GM12878 (cell line): ENCODE results near the gene SNX10. TPM values are rescaled to one million over a fixed set of nuclear protein-coding genes. Genes with fewer than 3 reads are reported as not detected.

Experiments used
- ATAC-seq: fragments of 200-7000 bp; cut with Tn5 transposase; 3 replicates; pipeline ENCODE4 v1.9.1; 2020; ENCODE audit warnings: mild to moderate bottlenecking, moderate library complexity
- BruUV-seq: library from RNA; stranded (reverse); fragments of 400-500 nt; replicated peaks from 2 replicates; lab custom pipeline; 2021; lab: Mats Ljungman, UMichigan
- CTCF ChIA-PET: fragments of 300-600 bp; sonication (Branson Sonifier 250); formaldehyde crosslinking; extraction: SDS; loops from one replicate; lab custom pipeline; 2021; ENCODE audit warnings: inconsistent platforms; lab: Yijun Ruan, JAX
- POLR2A ChIA-PET: fragments of 350-600 bp; formaldehyde crosslinking; extraction: SDS; loops from one replicate; lab custom pipeline; 2021; ENCODE audit warnings: inconsistent platforms; lab: Charles Lee
- RAD21 ChIA-PET: fragments of 300-600 bp; sonication (Branson Sonifier 250); formaldehyde crosslinking; loops from one replicate; lab custom pipeline; 2023; ENCODE audit warnings: antibody characterized with exemption; ENCODE audit not compliant: unreplicated experiment; lab: Charles Lee
- SMC1A ChIA-PET: fragments of 300-600 bp; sonication (Branson Sonifier 250); formaldehyde crosslinking; loops from one replicate; lab custom pipeline; 2023; ENCODE audit not compliant: unreplicated experiment, uncharacterized antibody; lab: Charles Lee
- DNase-seq: peaks from one replicate; pipeline ENCODE4 v3.0.0-alpha.2; 2011; ENCODE audit warnings: low read depth, low spot score
- FAIRE-seq: peaks from 3 replicates; lab custom pipeline; 2011; peaks lifted over from hg19 to GRCh38; lab: Jason Lieb, UNC
- H2AFZ ChIP-seq: 2 replicates; pipeline ENCODE4 v1.6.0; 2011; ENCODE audit warnings: low read depth, low read length, control low read depth; ENCODE audit not compliant: control insufficient read depth
- H3K27ac ChIP-seq: 2 replicates; pipeline ENCODE4 v1.5.1; 2011; ENCODE audit warnings: control low read depth; ENCODE audit not compliant: control insufficient read depth, insufficient read depth
- H3K27me3 ChIP-seq, 2 experiments: replicated peaks in 1 of 2; 2 replicates each; pipeline versions ENCODE4 v1.6.0 to v1.6.1; 2011; ENCODE audit warnings: low read length in 1 of 2; ENCODE audit not compliant: control insufficient read depth in 2 of 2, insufficient read depth in 2 of 2
- H3K36me3 ChIP-seq, 2 experiments: 2 replicates each; pipeline ENCODE4 v1.5.1; 2011; ENCODE audit warnings: low read length in 1 of 2; ENCODE audit not compliant: control insufficient read depth in 2 of 2, insufficient read depth in 2 of 2
- H3K4me1 ChIP-seq: 2 replicates; pipeline ENCODE4 v1.6.1; 2011; ENCODE audit warnings: mild to moderate bottlenecking, low read length, moderate library complexity, mixed read lengths; ENCODE audit not compliant: control insufficient read depth, insufficient read depth
- H3K4me2 ChIP-seq: 2 replicates; pipeline ENCODE4 v1.6.0; 2011; ENCODE audit warnings: control low read depth; ENCODE audit not compliant: control insufficient read depth, insufficient read depth
- H3K4me3 ChIP-seq: fragments of 200-600 bp; sonication (generic); 2 replicates; pipeline ENCODE4 v1.5.1; 2016
- H3K79me2 ChIP-seq: 2 replicates; pipeline ENCODE4 v1.6.0; 2011; ENCODE audit warnings: low read length; ENCODE audit not compliant: control insufficient read depth, insufficient read depth
- H3K9ac ChIP-seq: 2 replicates; pipeline ENCODE4 v1.8.0; 2011; ENCODE audit warnings: low read length, control low read depth, mixed read lengths; ENCODE audit not compliant: control insufficient read depth, insufficient read depth
- H3K9me3 ChIP-seq: replicated peaks from 3 replicates; pipeline ENCODE4 v1.5.1; 2011; ENCODE audit warnings: mild to moderate bottlenecking, low read length; ENCODE audit not compliant: control insufficient read depth, insufficient read depth
- H4K20me1 ChIP-seq: 2 replicates; pipeline ENCODE4 v1.6.0; 2011; ENCODE audit not compliant: control insufficient read depth, insufficient read depth
- BRCA1 ChIP-seq: IDR thresholded peaks from 2 replicates; pipeline ENCODE4 v1.6.1; 2011; ENCODE audit warnings: low read depth, low read length, improper control_type of control experiment
- CBX3 ChIP-seq: fragments of 200-600 bp; sonication (generic); IDR thresholded peaks from 2 replicates; pipeline ENCODE4 v1.6.1; 2016; ENCODE audit warnings: low read depth, borderline replicate concordance
- DPF2 ChIP-seq: fragments of 450-650 bp; IDR thresholded peaks from 2 replicates; pipeline ENCODE4 v1.6.1; 2017; ENCODE audit warnings: mild to moderate bottlenecking
- GABPA ChIP-seq: IDR thresholded peaks from 2 replicates; pipeline ENCODE4 v1.6.1; 2014; ENCODE audit warnings: antibody characterized with exemption, low read depth, mild to moderate bottlenecking, inconsistent platforms
- NFYA ChIP-seq: IDR thresholded peaks from 2 replicates; pipeline ENCODE4 v1.6.1; 2011; ENCODE audit warnings: low read depth, mild to moderate bottlenecking, low read length, improper control_type of control experiment, borderline replicate concordance
- NRF1 ChIP-seq: conservative IDR thresholded peaks from 2 replicates; pipeline ENCODE4 v1.6.1; 2011; ENCODE audit warnings: mild to moderate bottlenecking, low read depth, low read length, improper control_type of control experiment
- SIX5 ChIP-seq: IDR thresholded peaks from 2 replicates; pipeline ENCODE4 v1.6.1; 2011; ENCODE audit warnings: mild to moderate bottlenecking, low read depth, low read length, moderate library complexity; ENCODE audit not compliant: severe bottlenecking
- SPI1 ChIP-seq: IDR thresholded peaks from 2 replicates; pipeline ENCODE4 v1.6.1; 2011; ENCODE audit warnings: low read depth, mild to moderate bottlenecking, low read length, moderate library complexity, borderline replicate concordance; ENCODE audit not compliant: insufficient read depth
- STAT1 ChIP-seq: fragments of 450-650 bp; conservative IDR thresholded peaks from 2 replicates; pipeline ENCODE4 v1.6.1; 2014; ENCODE audit warnings: antibody characterized with exemption, mild to moderate bottlenecking
- YY1 ChIP-seq: IDR thresholded peaks from 2 replicates; pipeline ENCODE4 v1.6.1; 2011; ENCODE audit warnings: low read depth, mild to moderate bottlenecking, low read length
- ZNF274 ChIP-seq: IDR thresholded peaks from one replicate; pipeline ENCODE4 v1.8.0; 2011; ENCODE audit not compliant: insufficient read length, insufficient read depth
- ZNF622 ChIP-seq: fragments of 450-650 bp; IDR thresholded peaks from 2 replicates; pipeline ENCODE4 v1.6.1; 2017; ENCODE audit warnings: mild to moderate bottlenecking, inconsistent platforms
- ZSCAN29 ChIP-seq: fragments of 450-650 bp; IDR thresholded peaks from 2 replicates; pipeline ENCODE4 v1.6.1; 2017; ENCODE audit warnings: mild to moderate bottlenecking, moderate library complexity
- WGBS: methylation state at CpG from one replicate; pipeline ENCODE4 v1.1.6; 2016; ENCODE audit warnings: low lambda C conversion rate; ENCODE audit not compliant: insufficient replicate concordance, insufficient coverage; ENCODE audit errors: missing lambda C conversion rate; 5-methylcytosine and 5-hydroxymethylcytosine counted together
- in situ Hi-C: fragments of 300-500 bp; cut with MboI; formaldehyde crosslinking; loops from 9 replicates; pipeline ENCODE4 v1.14.3; 2018; ENCODE audit warnings: mixed read lengths
- intact Hi-C: fragments of 100-400 bp; cut with micrococcal nuclease; formaldehyde crosslinking; loops from one replicate; pipeline ENCODE4 v1.14.2; 2022; ENCODE audit not compliant: unreplicated experiment
- polyA plus RNA-seq, 11 experiments: library from polyadenylated mRNA; depleted of rRNA in 4 of 11; unstranded in 6 of 11; stranded (reverse) in 5 of 11; fragments of >200 nt; fragmentation: Nextera tagmentation in 4 of 11; fragmentation: Illumina TruSeq in 1 of 11; extraction: Ambion mirVana in 4 of 11; extraction: Trizol in 1 of 11; gene quantifications; 1 replicate in 1 of 11; 2 replicates in 10 of 11; pipeline versions ENCODE4 v1.2.1 to v1.2.3, GENCODE V29; 2011 to 2016; ENCODE audit warnings: inconsistent platforms in 2 of 11, missing spikeins in 2 of 11, low read depth in 1 of 11
- total RNA-seq, 4 experiments: library from RNA; depleted of rRNA in 3 of 4; stranded (reverse); fragments of >200 nt in 3 of 4; fragmentation: Illumina TruSeq in 1 of 4; extraction: Trizol in 1 of 4; gene quantifications; 2 replicates each; pipeline versions ENCODE4 v1.2.1 to v1.2.3, GENCODE V29; 2013 to 2021

Gene SNX10
- total and polyA plus RNA-seq, 10 of the 15 experiments (the other 5 are each of a cell fraction or from before 2014, with no cell fraction given): 22.0 to 56.2 (median 30.1) TPM

GRCh38 chr7:26416004-26416403 lies 124.3 kb downstream of the SNX10 start:
- ChIA-PET POLR2A (no interaction called here), RAD21 (no interaction called here), SMC1A (no interaction called here), CTCF (no interaction called here)
- no peak for FAIRE-seq
- 0% methylated on average over 1 of the region's 1 CpG for WGBS
- H3K27me3 ChIP-seq: peaks cover 2 to 3% of the 10 kb centered on the region in 2 experiments; a peak in 3 of 4 replicates
- no peak overlapping the region for H3K9ac ChIP-seq
- no peaks in the 10 kb centered on the region for H3K36me3 ChIP-seq
- no peak for DNase-seq
- no peak overlapping the region for H3K4me3 ChIP-seq
- H4K20me1 ChIP-seq: no peaks in the 10 kb centered on the region
- no peak overlapping the region for H3K4me2 ChIP-seq
- H3K79me2 ChIP-seq: no peaks in the 10 kb centered on the region
- ATAC-seq: no peak
- no peaks in the 10 kb centered on the region for H3K9me3 ChIP-seq
- no peak for TF ChIP-seq NRF1
- TF ChIP-seq BRCA1: no peak
- no peak for TF ChIP-seq YY1
- TF ChIP-seq ZNF622: no peak
- TF ChIP-seq STAT1: no peak
- TF ChIP-seq CBX3: no peak
- TF ChIP-seq NFYA: no peak
- TF ChIP-seq ZSCAN29: no peak
- no peak for TF ChIP-seq GABPA
- TF ChIP-seq SIX5: no peak
- no peak for TF ChIP-seq ZNF274
- TF ChIP-seq DPF2: no peak
- no peak for TF ChIP-seq SPI1
- no TSS peak for BruUV-seq
- H3K27ac ChIP-seq: no peak overlapping the region
- in situ Hi-C loops: no loop called here
- H3K4me1 ChIP-seq: no peaks in the 10 kb centered on the region
- intact Hi-C loops: no loop called here
- no peak overlapping the region for H2AFZ ChIP-seq
